ENCODE results near the gene PELI3.

PELI3 gene

DNA sequence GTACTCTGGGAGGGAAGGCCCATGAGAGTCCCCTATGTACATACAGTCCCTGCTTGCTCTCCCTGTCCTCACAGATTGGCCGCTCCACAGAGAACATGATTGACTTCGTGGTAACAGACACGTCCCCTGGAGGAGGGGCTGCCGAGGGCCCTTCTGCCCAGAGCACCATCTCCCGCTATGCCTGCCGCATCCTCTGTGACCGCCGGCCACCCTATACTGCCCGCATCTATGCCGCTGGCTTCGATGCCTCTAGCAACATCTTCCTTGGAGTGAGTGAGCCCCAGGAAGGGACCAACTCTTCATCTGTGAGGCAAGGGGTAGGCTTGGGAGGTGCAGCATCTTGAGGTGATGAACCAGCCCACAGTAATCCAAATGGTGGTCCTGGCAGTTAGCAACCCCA is 6.5 kb downstream of the PELI3 start:
- no peak for DNase-seq (ENCODE audit: insufficient read length, low spot score)
- peak; percentile 16 for FAIRE-seq

DNA sequence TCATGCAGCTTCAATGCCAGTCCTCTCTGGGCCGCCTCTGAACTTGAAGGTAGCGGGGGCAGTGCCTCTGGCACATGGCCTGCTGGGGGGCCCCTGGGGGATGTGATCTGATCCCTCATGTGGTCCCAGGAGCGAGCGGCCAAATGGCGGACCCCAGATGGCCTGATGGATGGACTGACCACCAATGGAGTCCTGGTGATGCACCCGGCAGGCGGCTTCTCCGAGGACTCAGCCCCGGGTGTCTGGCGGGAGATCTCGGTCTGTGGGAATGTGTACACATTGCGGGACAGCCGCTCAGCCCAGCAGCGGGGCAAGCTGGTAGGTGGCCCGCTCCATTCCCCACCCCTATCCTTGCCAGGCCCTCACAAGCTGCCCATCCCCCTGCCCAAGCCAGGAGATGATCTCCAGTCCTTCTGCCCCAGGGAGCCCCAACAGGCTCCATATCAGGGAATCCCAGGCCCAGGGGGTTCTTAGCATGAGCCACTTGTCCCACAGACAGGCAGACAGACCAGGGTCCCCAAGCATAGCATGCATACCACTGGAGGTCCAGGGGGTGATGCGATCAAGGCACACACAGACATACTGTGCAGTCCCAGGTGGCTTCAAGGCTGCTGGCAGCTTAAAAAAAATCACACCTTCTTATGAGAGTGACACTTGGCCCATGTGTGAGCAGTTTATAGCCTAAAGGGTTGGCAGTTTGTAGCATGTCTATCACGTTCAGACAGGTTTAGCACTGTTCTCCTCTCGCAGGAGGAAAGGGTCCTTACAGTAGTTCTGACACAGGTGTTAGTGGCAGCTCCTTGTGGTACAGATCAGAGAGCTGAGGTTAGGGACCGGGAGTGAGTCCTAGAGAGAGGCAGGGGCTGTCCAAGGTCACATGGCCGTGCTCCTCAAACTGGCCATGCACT is 7.2 kb downstream of the PELI3 start:
- FAIRE-seq = peak; percentile 13
- no peak for DNase-seq (ENCODE audit: insufficient read length, low spot score)

DNA sequence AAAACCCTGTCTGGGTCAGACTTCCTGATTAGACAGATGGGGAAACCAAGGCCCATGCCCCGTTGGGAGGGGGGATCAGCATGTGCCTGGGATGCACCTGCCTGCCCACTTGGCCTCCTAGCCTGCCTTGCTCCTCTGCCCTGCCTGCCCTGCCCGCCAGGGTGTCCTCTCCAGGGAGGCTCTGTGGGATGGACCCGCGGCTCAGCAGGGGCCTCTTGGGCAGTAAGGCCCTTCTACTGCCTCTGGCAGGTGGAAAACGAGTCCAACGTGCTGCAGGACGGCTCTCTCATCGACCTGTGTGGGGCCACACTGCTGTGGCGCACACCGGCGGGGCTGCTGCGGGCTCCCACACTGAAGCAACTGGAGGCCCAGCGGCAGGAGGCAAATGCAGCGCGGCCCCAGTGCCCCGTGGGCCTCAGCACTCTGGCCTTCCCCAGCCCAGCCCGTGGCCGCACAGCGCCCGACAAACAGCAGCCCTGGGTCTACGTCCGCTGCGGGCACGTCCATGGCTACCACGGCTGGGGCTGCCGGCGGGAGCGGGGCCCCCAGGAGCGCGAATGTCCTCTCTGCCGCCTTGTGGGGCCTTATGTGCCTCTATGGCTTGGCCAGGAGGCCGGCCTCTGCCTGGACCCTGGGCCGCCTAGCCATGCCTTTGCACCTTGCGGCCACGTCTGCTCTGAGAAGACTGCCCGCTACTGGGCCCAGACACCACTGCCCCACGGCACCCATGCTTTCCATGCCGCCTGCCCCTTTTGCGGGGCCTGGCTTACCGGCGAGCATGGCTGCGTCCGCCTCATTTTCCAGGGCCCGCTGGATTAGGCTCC is 8.9 kb downstream of the PELI3 start:
- FAIRE-seq = no peak
- no peak for DNase-seq (ENCODE audit: insufficient read length, low spot score)

DNA sequence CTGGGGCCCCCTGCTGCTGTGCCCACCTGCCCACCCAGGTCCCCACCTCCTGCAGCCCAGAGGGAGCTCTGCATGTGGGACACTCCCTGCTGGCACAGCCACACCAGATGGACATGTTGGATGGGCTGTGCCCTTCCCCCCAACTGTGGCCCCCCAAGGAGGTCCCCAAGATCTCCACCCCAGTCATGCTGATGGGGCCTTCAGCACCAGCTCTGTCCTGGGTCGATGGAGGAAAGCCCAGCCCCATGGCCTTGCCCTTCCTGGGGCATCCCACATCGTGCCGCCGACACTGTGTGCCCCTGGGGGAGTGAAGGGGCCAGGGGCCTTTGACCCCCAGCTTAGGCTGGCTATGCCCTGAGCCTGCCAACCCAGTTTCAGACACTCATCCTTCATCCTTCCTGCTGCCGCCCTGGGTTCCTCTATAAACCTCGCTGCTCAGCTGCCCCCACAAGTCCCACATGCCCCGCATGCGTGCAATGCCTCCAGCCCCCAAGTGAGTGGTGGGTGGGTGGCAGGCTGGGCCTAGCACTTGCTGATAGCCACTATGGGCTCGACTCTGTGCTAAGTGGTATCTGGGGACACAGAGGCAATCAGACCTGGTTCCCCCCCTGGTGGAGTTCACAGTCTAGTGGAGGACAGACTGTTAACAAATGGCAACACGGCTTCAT is 9.6 kb downstream of the PELI3 start:
- FAIRE-seq = no peak
- no peak for DNase-seq (ENCODE audit: insufficient read length, low spot score)

DNA sequence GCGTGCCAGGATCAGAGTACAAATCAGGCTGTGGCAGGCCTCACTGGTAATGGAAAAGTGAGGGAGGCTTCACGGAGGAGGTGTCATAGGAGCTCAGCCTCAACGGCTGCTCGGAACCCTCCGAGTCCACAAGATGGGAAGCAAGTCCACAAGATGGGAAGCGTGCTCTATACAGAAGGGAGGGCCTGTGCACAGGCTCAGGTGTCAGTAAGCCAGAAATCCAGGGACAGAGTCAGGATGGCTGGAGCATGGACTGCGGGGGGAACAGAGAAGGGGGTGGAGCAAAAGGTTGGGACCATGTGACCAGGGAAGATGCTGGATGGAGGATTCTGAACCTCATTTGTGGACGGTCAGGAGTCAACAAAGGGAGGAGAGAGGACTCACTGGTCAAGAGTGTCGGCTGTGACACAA is 10.1 kb downstream of the PELI3 start:
- DNase-seq (ENCODE audit: insufficient read length, low spot score) (no peak), FAIRE-seq (peak; percentile 28)

DNA sequence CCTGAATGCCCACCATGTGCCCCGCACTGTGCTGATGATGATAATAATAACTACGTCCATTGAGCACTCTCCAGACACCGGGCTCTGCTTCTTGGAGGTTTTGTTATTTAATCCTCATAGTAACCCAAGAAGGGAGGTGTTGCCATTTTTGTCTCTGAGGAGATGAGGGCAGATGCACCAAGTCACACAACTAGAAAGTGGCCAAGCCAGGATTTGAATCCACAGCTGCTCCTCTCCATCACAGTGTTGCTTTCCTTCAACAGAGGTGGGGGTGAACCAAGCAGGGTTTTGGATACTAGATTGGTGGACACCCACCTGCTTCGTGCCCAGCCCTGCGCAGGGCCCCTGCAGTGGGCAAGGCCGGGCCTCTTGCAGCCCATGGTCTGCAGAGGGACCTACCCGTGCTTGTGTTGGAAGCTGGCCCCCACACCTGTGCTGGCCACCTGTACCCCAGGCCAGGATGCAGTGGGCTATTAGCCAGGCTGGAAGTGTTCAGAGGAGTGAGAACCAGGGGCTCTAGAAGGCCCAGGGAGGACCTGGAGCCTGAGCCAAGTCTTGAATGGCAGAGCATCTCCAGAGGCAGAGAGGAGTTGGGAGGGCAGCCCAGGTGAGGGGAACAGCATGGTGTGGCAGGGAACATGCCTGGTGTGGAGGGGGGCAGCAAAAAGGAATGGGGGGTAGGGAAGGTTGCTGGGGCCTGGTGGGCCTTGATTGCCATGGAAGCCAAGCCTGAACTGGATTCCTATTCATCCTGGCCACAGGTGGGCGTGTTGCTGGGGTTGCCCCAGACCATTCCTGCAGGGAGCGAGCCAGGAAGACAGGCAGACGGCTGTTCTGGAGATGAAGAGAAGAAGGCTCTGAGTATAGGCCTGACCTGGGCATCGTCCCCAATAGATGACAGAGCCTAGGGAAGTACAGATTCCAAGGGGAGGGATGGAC is 10.8 kb downstream of the PELI3 start:
- peak; percentile 55 for FAIRE-seq
- no peak for DNase-seq (ENCODE audit: insufficient read length, low spot score)

DNA sequence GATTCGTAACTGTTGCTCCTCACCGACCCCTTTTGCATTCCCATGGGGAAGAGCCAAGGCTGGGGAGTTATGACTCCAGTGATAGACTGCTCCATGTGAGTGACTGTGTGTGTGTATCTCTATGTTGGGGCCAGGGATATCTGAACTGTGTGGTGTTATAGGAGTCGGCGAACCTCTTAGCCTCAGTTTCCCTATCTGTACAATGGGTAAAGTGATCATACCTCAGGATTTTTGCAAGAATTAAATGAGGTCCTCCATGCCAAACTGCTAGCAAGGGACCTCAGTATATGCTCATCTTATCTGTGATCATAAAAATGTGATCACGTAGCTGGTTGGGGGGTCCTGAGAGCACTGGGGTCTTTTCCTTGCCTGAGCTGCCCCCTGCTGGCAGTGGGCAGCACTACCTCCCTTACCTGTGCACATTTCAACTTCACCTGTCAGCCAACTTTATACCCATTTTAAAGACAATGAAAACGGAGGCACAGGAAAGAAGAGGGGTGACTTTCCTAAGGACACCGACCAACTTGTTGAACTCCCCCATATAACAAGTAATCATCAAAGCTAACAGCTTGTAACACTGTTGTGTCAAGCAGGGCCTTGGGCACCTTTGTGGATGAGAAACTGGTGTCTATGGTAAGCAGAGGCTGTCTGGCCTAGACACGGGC is 12.2 kb downstream of the PELI3 start:
- FAIRE-seq (peak; percentile 89), DNase-seq (ENCODE audit: insufficient read length, low spot score) (peak; percentile 59)

DNA sequence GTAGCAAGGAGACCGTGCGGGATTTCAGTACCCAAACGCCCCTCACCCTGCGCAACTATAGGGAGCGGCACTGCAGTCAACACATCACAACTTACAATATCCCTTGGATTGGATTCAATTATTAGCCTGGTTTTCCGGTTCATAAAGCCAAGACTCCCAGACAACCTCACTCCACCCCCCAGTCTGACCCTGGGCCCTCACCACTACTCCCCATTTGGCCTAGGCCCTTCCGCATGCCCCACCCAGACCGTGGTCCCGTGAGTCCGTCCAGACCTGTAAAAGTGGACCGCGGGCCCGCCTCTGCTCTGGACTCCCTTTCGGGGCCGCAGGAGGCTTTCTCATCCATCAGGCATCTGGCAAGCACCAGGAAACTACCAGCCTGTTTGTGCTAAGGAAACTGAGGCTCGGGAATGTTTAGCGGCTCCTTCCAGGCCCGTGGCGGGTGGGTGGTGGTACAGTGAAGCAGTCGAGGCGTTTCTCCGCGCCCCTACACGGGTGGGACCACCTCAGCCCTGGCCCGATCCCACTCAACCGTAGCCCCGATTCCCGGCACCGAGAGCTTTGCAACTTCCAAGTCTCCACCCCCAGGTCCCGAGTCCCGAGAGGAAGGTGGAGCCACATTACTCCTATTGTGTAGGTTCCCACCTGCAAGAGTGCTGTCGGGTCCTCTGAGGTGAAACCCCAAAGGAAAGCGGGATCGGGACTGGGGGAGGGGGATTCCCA is 12.8 kb downstream of the PELI3 start:
- DNase-seq (ENCODE audit: insufficient read length, low spot score) = peak; percentile 85
- peak; percentile 26 for FAIRE-seq

DNA sequence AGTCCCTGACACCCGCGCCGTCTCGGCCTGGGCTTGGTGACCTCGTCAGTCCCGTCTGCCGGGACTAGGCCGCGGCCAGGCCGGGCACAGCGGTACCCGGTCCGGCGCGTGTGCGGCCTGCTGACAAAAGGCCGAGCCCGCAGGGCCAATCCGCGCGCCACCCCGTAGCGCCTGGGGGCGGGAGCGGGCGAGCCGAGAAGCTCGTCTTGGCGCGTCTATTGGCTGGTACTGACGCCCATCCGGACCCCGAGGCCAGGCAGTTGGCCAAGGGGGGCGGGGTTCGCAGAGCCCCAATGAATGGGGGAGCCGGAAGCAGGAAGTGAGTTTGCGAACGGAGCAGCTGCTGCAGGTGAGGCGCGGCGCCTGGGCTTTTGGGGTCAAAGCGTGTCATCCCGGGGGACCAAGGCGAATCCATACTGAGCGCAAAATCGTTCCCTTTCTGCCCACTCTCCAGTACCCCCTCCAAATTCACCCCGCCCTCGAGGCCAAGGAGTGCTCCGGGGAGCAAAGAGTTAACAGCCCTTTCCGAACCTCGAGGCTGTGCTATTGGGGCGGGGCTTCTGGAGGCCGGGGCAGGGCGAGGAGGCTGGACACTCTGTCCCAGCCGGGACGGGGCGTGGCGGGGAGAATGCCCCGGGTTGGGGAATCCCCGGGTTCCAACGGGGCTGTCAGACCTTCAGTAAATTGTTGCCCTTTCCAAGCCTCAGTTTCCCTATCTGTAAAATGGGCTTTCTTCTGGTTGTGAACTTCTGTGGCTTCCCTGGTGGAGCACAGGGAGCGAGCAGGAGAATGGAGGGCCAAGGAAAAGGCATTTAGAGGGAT is 13.6 kb downstream of the PELI3 start, which contains the start of gene DPP3:
TSS of gene DPP3 (plus strand) at position 318 of the 822 bp plus-strand sequence. CDS start 1,767 bp downstream, outside the sequence.
- FAIRE-seq (peak; percentile 99), DNase-seq (ENCODE audit: insufficient read length, low spot score) (peak; percentile 100)

DNA sequence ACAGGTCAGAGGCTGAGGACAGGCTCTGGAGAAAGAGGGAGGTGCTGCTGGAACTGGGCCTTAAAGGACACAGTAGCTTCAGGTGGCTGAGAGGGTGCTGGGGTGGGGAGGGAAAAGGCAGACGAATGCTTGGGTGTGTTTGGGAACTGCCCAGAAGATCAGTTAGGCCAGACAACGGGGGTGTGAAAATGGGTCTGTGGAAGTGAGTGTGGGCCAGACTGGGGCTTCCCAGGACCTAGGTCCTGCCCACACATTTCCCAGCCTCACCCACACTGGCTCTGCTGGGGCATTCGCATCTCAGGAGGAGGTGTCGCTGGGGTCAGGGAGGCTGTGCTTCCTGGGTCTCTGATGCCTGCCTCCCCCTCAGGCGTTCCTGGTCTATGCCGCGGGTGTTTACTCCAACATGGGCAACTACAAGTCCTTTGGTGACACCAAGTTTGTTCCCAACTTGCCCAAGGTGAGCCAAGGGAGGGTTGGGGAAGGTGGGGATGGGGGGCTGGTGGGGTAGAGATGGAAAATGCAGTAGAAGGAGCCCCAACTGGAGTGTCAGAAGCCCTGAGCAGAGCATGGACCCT is 18.2 kb downstream of the PELI3 start:
- DNase-seq (ENCODE audit: insufficient read length, low spot score) = no peak
- no peak for FAIRE-seq

DNA sequence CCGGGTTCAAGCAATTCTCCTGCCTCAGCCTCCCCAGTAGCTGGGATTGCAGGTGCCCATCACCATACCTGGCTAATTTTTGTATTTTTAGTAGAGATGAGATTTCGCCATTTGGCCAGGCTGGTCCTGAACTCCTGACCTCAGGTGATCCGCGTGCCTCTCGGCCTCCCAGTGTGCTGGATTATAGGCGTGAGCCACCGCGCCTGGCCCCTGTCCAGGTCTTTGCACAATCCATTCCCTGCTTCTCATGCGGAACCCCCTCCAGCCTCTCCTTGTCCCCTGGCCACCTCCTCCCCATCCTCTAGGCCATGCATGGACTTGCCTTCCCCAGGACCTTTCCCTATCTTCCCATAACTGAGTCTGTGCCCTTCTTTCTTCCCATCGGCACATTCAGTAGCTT is 22.3 kb downstream of the PELI3 start:
- DNase-seq (ENCODE audit: insufficient read length, low spot score) (no peak), FAIRE-seq (peak; percentile 87)

DNA sequence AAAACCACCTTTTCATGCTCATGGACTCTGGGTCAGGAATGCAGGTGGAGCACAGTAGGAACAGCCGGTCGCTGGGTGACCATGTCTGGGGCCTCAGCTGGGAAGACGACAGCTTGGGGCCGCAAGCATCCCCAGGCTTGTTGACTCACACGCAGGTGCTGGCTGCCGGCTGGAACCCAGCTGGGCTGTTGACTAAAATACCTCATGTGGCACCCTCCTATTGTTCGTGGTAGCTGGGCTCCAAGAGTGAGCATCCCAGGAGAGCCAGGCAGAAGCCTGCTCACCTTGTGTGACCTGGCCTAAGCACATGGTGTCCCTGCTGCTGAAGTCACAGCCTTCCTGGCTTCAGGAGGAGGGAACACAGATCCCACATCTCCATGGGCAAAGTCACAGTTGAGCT is 22.9 kb downstream of the PELI3 start:
- DNase-seq (ENCODE audit: insufficient read length, low spot score) (no peak), FAIRE-seq (no peak)

DNA sequence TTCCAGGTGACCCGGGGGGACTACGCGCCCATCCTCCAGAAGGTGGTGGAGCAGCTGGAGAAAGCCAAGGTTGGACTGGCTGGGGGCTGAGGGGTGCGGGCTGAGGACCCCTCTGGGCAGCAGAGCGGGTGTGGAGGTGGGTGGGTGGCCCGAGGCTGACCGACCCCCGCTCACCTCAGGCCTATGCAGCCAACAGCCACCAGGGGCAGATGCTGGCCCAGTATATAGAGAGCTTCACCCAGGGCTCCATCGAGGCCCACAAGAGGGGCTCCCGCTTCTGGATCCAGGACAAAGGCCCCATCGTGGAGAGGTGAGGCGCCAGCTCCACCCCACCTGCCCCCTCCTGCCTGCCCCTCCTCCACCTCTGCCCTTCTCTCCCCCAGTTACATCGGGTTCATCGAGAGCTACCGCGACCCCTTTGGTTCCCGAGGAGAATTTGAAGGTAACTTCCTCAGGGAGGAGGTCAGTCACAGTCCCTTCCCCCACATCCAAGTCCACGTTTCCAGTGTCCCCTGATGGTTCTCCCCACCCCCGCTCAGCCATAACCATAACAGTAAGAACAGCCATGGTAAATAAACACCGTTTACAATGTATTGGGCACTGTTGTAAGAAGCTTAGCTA is 24.7 kb downstream of the PELI3 start:
- DNase-seq (ENCODE audit: insufficient read length, low spot score) = no peak
- peak; percentile 20 for FAIRE-seq

DNA sequence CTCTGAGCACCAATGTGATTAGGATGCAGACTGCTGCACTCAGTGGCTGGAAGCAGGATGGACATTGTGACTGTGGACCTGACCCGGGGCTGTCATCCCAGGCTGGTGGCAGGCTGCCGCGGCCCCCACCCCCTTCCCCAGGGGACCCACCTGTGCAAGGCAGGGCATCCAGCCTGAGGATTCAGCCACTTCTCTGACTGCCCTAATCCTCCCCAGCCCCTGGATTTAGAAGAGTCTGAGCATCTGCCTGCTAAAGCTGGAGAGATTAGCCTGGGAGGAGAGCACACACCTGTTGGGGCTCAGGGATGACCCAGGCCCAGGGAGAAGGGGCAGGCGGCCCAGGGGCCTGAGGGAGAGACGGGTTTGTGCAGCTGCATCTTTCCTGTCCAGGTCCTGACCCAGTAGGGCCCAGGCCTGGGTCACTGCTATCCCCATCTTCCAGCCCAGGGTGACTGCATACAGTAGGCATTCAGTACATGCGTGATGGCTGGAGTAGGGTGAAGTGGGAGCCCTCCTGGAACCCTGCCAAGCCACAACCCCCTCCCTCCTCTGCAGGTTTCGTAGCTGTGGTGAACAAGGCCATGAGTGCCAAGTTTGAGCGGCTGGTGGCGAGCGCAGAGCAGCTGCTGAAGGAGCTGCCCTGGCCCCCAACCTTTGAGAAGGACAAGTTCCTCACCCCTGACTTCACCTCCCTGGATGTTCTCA is 25.6 kb downstream of the PELI3 start:
- DNase-seq (ENCODE audit: insufficient read length, low spot score) = no peak
- FAIRE-seq = peak; percentile 57

DNA sequence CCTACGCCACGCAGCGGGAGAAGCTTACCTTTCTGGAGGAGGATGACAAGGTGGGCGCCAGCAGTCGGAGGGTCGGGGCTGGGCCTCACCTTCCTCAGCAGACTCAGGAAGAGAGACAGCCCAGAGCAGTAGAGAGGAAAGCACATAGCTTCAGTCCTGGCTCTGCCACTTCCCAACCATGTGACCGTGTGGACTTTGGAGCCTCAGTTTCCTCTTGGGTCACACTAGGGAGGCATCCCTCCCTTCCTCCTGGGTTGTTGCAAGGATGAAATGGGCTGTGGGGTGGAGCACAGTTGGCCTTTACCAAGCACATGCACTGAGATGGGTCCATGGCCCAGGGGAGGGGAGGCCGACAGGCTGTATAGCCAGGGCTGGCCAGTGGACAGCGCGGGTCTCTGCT is 26.4 kb downstream of the PELI3 start:
- DNase-seq (ENCODE audit: insufficient read length, low spot score) (no peak), FAIRE-seq (no peak)

DNA sequence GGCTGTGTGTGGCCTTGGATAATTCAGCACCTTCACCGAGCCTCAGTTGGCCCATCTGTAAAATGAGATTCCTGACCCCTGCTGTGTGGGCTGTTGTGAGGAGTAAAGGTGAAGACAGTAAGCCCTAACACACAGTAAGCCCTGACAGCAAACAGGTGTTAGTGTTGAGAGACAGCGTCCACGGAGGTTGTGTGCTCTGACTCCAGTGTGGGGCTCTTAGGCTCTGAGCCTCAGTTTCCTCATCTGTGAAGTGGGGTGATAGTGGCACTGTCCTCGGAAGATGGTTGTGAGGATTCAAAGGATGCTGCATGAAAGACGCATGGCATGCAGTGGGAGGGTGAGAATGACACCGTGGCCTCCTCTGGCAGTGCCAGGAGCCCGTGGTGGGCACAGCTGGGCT is 27.8 kb downstream of the PELI3 start:
- no peak for FAIRE-seq
- no peak for DNase-seq (ENCODE audit: insufficient read length, low spot score)

DNA sequence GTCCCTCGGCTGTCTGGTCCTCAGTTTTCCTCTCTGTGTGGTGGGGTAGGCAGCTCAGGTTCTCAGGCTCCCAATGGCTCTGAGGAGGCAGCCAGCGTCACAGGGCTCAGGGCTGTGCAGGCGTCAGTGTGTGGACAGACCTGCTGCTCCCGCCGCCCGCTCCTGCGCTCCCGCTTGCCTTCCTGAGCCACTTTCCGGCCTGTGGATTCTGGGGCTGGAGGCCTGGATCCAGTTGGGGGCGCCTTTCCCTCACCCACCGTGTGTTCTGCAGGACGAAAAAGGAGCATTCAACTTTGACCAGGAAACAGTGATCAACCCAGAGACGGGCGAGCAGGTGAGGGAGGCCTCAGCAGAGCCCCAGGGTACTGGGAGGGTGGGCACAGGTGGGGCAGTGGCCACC is 28.2 kb downstream of the PELI3 start:
- FAIRE-seq (peak; percentile 9), DNase-seq (ENCODE audit: insufficient read length, low spot score) (no peak)
